Retinal pigment epithelial cell (primary cell): ENCODE data around the gene SCAMP5.

Experiments
- DNase-seq: peaks from one replicate; pipeline ENCODE4 v3.0.0-alpha.2; 2010; ENCODE audit warnings: low read depth
- H3K4me3 ChIP-seq: 2 replicates; pipeline ENCODE4 v1.5.1; 2011; ENCODE audit warnings: mild to moderate bottlenecking, low read length, control low read depth, moderate library complexity
- CTCF ChIP-seq: conservative IDR thresholded peaks from 2 replicates; pipeline ENCODE4 v1.5.1; 2011; ENCODE audit warnings: low read depth, low read length, control low read depth, inconsistent platforms

Gene SCAMP5

DNA sequence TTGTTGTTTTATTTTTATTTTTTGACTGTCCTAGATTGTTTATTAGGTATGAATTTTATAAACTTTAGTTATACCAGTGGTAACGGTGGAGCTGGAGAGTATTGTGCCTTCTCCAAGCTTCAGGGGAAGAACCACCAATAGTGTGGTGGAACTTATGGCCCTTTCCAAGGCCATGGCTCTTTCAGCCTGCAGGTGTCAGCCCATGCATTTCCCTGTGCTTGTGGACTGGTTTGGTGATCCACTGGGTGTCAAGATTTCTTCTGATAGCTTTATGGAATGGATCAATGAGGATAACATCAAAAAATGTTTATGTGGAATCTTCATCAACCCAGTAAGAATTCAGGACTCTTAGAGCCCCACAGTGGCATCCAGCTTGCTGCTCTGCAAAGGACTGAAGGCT is 19.2 kb upstream of the SCAMP5 start:
- no peak for DNase-seq
- no peak for TF ChIP-seq CTCF
- H3K4me3 ChIP-seq: no peak overlapping the region

DNA sequence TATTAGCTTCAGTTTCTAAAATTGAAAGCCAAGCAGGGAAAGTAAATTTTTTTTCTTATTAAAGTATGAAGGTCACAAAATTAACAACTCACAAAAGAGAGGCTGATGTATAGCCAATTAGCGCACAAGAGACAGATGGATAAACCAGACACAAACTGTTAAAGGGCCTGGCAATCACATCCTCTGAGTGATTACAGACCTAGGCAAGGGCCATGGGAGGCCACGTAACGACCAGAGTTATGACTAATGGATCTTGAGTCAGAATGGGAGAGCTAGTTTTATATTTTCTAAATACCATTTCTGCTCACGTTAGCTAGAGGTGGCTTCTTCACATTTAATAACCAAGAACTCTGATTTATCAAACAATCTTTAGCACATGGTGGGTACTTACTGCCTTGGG is 17.8 kb upstream of the SCAMP5 start:
- TF ChIP-seq CTCF: no peak
- H3K4me3 ChIP-seq: no peak overlapping the region
- DNase-seq: no peak

DNA sequence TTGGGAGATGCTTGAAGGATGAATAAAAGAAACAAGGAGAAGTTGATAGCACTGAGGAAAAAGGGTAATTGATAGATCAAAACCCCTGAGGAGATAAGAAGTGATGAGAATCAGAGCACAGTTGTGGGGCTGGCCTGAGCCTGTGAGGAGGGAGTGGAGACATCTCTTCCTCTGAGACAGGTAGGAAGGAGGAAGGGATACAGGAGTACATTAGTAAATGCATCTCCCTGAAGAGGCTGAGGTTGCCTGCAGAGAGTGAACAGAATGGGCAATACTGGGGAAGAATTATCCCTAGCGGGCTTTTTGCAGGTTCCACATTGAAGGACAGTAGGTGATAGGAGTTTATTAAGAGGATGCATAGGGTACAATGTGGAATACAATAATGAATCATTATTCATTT is 17.3 kb upstream of the SCAMP5 start:
- TF ChIP-seq CTCF: no peak
- DNase-seq: no peak
- H3K4me3 ChIP-seq: no peak overlapping the region

DNA sequence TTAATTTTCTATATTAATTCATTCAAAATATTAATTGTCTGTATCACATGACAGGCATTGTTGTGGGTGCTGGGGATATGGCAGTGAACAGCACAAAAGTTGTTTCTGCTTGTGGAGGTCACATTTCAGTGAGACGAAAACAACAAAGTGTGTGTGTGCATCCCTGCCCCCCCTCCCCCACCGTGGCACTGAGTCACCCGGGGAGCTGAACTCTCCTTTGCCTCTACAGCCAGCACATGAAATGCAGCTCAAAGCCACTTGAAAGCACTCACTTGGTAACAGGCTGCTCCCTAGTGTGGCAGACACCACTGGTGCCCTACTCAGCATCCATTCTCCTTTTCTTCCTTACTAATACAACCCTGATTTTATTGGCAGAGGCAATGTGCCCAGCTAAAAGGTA is 16.9 kb upstream of the SCAMP5 start:
- DNase-seq: no peak
- H3K4me3 ChIP-seq: no peak overlapping the region
- TF ChIP-seq CTCF: no peak

GRCh38 chr15:74982183-74982582 is 13.2 kb upstream of the SCAMP5 start:
- no peak for TF ChIP-seq CTCF
- no peak overlapping the region for H3K4me3 ChIP-seq
- DNase-seq: no peak

DNA sequence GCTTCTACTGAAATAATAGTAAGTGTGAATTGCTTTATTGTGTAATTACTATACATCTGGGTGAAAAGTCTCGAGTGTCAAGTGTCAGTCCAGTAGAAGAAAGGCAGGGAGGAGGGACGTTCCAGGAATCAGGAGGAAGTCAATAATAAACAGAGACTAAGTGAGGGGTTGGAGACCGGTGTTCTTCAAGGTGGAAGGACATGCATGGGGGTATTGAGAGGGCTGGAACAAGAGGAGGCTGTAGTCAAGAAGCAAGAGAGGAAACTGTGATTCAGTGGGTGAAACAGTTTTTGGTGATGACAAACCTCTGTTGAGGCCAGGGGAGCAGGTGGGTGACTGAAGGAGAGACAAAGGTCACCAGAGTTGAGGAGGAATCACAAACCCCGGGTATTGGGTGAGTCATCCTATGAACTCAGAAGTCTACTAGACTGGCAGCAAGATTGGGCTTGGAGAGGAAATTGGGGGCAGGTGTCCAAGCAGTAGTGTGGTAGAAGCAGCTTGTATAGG is 11.6 kb upstream of the SCAMP5 start:
- no peak for DNase-seq
- H3K4me3 ChIP-seq: no peak overlapping the region
- no peak for TF ChIP-seq CTCF

DNA sequence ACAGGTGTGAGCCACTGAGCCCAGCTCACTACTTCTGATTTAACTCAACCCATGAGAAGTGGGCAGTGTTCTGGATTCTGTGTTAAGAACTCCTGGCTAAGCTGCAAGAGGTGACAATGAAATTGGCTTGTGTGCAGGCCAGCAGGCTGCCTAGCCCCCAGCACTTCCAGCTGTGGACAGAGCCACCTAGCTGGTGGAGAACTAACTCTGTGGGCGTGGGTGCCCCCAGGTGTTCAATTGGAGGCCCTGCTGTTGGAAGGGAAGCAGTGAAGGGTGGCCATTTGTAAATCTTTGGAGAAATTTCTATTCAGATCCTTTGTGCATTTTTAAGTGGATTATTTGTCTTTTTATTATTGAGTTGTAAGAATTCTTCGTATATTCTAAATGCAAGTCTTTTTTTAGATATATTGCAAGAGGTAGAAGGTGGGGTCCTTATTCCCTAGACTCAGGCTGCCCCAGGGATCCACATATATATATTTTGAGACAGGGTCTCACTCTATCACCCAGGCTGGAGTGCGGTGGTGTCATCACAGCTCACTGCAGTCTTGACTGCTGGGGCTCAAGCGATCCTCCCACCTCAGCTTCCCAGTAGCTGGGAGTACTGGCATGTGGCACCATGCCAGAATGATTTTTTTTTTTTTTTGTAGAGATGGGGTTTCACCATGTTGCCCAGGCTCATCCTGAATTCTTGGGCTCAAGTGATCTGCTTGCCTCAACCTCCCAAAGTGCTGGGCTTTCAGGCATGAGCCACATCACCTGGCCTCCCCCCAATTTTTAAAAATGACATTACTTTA is 7.2 kb upstream of the SCAMP5 start:
- DNase-seq: no peak
- H3K4me3 ChIP-seq: no peak overlapping the region
- TF ChIP-seq CTCF: peak; percentile 64
